Motor neuron (in vitro differentiated cells): ENCODE measurements around the gene KCTD10. TPM values are rescaled to one million over a fixed set of nuclear protein-coding genes. Genes with fewer than 3 reads are reported as not detected.
A peak's percentile ranks its signal among the peaks of the same experiment; 100 is the strongest.

Experiments used
- ATAC-seq, 8 experiments: fragments of 200-7000 bp; cut with Tn5 transposase; replicated peaks in 6 of 8; 2 replicates each; pipeline ENCODE4 v1.8.0; 2021; ENCODE audit warnings: mild to moderate bottlenecking in 8 of 8, moderate library complexity in 8 of 8
- H3K27ac ChIP-seq, 2 donors: fragments of 250-450 bp; sonication (Bioruptor Pico); 2 replicates each; pipeline ENCODE4 v1.9.0; 2021; ENCODE audit warnings: antibody characterized with exemption in 2 of 2, mild to moderate bottlenecking in 2 of 2, moderate library complexity in 1 of 2
- H3K4me1 ChIP-seq, 2 donors: fragments of 250-450 bp; sonication (Bioruptor Pico); replicated peaks in 1 of 2; 2 replicates each; pipeline ENCODE4 v1.6.1; 2021; ENCODE audit warnings: antibody characterized with exemption in 2 of 2, mild to moderate bottlenecking in 2 of 2, moderate library complexity in 1 of 2
- H3K4me3 ChIP-seq, 5 donors: fragments of 250-450 bp; sonication (Bioruptor Pico); 2 replicates each; pipeline ENCODE4 v1.9.0; 2021; ENCODE audit warnings: antibody characterized with exemption in 5 of 5, mild to moderate bottlenecking in 5 of 5, moderate library complexity in 4 of 5
- WGBS, 10 experiments: fragments of 450-650 bp; shearing (Covaris generic); methylation state at CpG; one replicate each; pipeline ENCODE4 v1.0.0; 2022; 5-methylcytosine and 5-hydroxymethylcytosine counted together
- in situ Hi-C, 9 experiments: fragments of 400-800 bp; cut with MboI; loops; one replicate each; pipeline ENCODE4 v1.15.0; 2021; ENCODE audit warnings: low sequenced_read_pairs in 9 of 9, low pct_unique_long_range_greater_than_20kb in 2 of 9; ENCODE audit not compliant: unreplicated experiment in 9 of 9
- total RNA-seq, 8 experiments: library from RNA; unstranded; fragments of 300-600 nt; gene quantifications; 2 replicates each; pipeline versions ENCODE4 v1.2.3 to v1.2.4, GENCODE V29; 2022

KCTD10 gene
- total RNA-seq, 8 experiments from 2014 or later: 21.9 to 53.6 (median 40.2) TPM

GRCh38 chr12:109462868-109463692 lies 14.0 kb downstream of the KCTD10 start:
- WGBS, 10 experiments: 0 to 20% (median 7%) methylated on average over 2 to 10 of the region's 14 CpGs; no CpG with 5 or more reads in 3 of the 10 experiments
- peak overlapping the region in 1 of 2 donors; percentile 44 for H3K27ac ChIP-seq
- peak; percentile 50 to 76 (median 66) for ATAC-seq
- no peak overlapping the region for H3K4me3 ChIP-seq
- in situ Hi-C loops: no loop called here
- peaks cover 46 to 51% of the 10 kb centered on the region in 2 donors for H3K4me1 ChIP-seq

- H3K27ac ChIP-seq: peak overlapping the region in 1 of 2 donors; percentile 44
- H3K4me1 ChIP-seq: peaks cover 54 to 59% of the 10 kb centered on the region in 2 donors
Observed at GRCh38 chr12:109461846-109462756, 15.0 kb downstream of the KCTD10 start.

GRCh38 chr12:109461049-109461845 lies 15.9 kb downstream of the KCTD10 start:
- Histone ChIP-seq H3K27ac (no peak overlapping the region), H3K4me1 (peaks cover 54 to 59% of the 10 kb centered on the region in 2 donors), H3K4me3 (no peak overlapping the region)
- peak in 1 of 8 experiments; percentile 4 for ATAC-seq
- in situ Hi-C loops: no loop called here
- WGBS, 10 experiments: 29 to 96% (median 54%) methylated on average over 1 to 4 of the region's 8 CpGs; no CpG with 5 or more reads in 3 of the 10 experiments

More at GRCh38 chr12:109461846-109462756, 15.0 kb downstream of the KCTD10 start:
- peak; percentile 39 to 90 (median 68) for ATAC-seq
- WGBS, 10 experiments: 0 to 74% (median 44%) methylated on average over 1 to 7 of the region's 13 CpGs; no CpG with 5 or more reads in 1 of the 10 experiments
- no peak overlapping the region for H3K4me3 ChIP-seq
- in situ Hi-C loops: no loop called here

DNA sequence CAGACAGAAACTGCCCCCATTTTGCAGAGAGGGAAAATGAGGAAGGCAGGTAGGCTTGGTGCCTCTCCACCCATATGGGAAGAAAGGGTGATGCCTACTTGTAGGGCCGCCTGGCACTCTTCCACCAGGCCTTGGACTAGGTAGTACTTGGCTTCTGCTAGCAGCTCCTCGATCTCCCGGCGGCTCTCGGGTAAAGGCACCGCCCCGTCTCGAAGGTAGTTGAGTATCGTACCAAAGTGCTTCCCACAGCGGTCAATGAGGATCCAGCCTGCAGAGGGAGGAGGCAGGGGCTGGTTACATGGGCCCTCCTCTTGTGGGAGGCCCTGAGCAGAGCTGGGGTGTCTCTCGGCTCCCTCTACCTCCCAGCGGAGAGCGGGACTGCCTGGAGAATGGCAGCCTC lies 16.6 kb downstream of the KCTD10 start:
- 92 to 100% methylated on average over 1 to 7 of the region's 13 CpGs; no CpG with 5 or more reads in 8 of the 10 experiments for WGBS, 10 experiments
- Histone ChIP-seq H3K4me1 (peaks cover 54 to 59% of the 10 kb centered on the region in 2 donors), H3K27ac (no peak overlapping the region), H3K4me3 (no peak overlapping the region)
- in situ Hi-C loops: no loop called here
- ATAC-seq: no peak

GRCh38 chr12:109459247-109459646 lies 17.9 kb downstream of the KCTD10 start:
- in situ Hi-C loops: no loop called here
- Histone ChIP-seq H3K4me3 (no peak overlapping the region), H3K27ac (peak overlapping the region in 1 of 2 donors; percentile 46)

GRCh38 chr12:109458771-109459208 lies 18.3 kb downstream of the KCTD10 start:
- Histone ChIP-seq H3K4me1 (peaks cover 46 to 51% of the 10 kb centered on the region in 2 donors), H3K27ac (peak overlapping the region; percentile 23 to 61), H3K4me3 (no peak overlapping the region)
- 16 to 81% (median 28%) methylated on average over 4 to 6 of the region's 6 CpGs; no CpG with 5 or more reads in 1 of the 10 experiments for WGBS, 10 experiments
- in situ Hi-C loops: no loop called here
- peak in 5 of 8 experiments; percentile 40 to 57 (median 46) for ATAC-seq

More at GRCh38 chr12:109459247-109459646, 17.9 kb downstream of the KCTD10 start:
- WGBS, 10 experiments: 0 to 89% (median 50%) methylated on average over 3 to 6 of the region's 6 CpGs
- H3K4me1 ChIP-seq: peaks cover 50 to 56% of the 10 kb centered on the region in 2 donors
- ATAC-seq: no peak

DNA sequence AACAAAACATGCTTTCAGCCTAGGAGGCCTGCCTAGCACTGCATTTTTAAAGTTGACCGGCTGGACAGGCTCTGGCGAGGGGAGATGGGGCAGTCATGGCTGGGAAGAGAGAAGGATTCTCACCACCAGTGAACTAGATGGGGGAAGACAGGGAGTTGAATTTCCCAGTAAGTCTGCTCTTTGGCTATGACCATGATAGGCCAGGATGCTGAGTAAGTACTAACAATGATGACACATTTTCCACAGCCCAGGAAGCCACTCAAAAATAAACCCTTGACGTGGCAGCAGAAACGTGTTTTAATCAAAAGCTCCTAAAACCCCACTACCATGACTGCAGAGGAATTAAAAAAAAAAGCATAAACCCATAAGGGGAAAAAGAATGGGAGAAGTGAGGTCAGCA lies 19.0 kb downstream of the KCTD10 start:
- no peak overlapping the region for H3K4me3 ChIP-seq
- H3K27ac ChIP-seq: peak overlapping the region in 1 of 2 donors; percentile 61
- in situ Hi-C loops: no loop called here
- ATAC-seq: no peak
- H3K4me1 ChIP-seq: peaks cover 38 to 44% of the 10 kb centered on the region in 2 donors
- WGBS, 10 experiments: 0 to 80% (median 25%) methylated on average over 1 to 4 of the region's 4 CpGs; no CpG with 5 or more reads in 1 of the 10 experiments

DNA sequence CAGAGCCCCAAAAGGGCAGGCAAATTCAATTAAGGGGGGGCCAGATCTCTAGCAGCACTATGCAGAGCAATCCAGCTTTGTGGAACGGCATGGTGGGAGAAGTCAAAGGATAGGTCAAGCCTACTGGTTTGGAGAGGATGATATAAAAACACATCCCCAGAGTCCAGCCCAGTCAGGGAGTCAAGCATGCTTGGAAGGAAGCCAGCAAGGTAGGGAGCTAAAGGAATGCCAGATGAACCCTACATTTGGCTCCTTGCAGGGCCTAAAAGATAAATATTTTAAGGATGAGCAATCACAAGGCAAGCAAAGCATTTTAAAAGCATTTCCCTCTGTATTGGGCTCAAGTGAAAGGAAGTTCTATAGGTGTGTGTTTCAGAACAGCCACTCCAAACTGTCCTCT lies 21.4 kb downstream of the KCTD10 start:
- no peak overlapping the region for H3K27ac ChIP-seq
- 80 to 100% (median 100%) methylated on average over 1 of the region's 1 CpG; no CpG with 5 or more reads in 4 of the 10 experiments for WGBS, 10 experiments

GRCh38 chr12:109452489-109452888 lies 24.6 kb downstream of the KCTD10 start:
- Histone ChIP-seq H3K4me3 (no peak overlapping the region), H3K27ac (no peak overlapping the region), H3K4me1 (peaks cover 2% of the 10 kb centered on the region in 2 donors)
- in situ Hi-C loops: no loop called here
- whole genome bisulfite sequencing, 10 experiments: 60 to 100% (median 83%) methylated on average over 1 to 2 of the region's 2 CpGs; no CpG with 5 or more reads in 5 of the 10 experiments
- no peak for ATAC-seq

More for the DNA sequence above, 21.4 kb downstream of the KCTD10 start:
- H3K4me3 ChIP-seq: no peak overlapping the region
- H3K4me1 ChIP-seq: peaks cover 24% of the 10 kb centered on the region in 2 donors
- in situ Hi-C loops: no loop called here
- ATAC-seq: no peak

GRCh38 chr12:109451400-109451799 lies 25.7 kb downstream of the KCTD10 start:
- Histone ChIP-seq H3K4me1 (no peaks in the 10 kb centered on the region), H3K27ac (no peak overlapping the region), H3K4me3 (no peak overlapping the region)
- peak in 2 of 8 experiments; percentile 8 to 10 for ATAC-seq
- WGBS, 10 experiments: 80 to 100% (median 94%) methylated on average over 1 to 9 of the region's 23 CpGs; no CpG with 5 or more reads in 4 of the 10 experiments
- in situ Hi-C loops: no loop called here

GRCh38 chr12:109450980-109451379 lies 26.1 kb downstream of the KCTD10 start:
- 17 to 88% (median 80%) methylated on average over 1 of the region's 4 CpGs; no CpG with 5 or more reads in 7 of the 10 experiments for WGBS, 10 experiments
- H3K4me3 ChIP-seq: no peak overlapping the region
- in situ Hi-C loops: no loop called here
- no peak overlapping the region for H3K27ac ChIP-seq
- peak in 3 of 8 experiments; percentile 32 to 63 (median 47) for ATAC-seq
- no peaks in the 10 kb centered on the region for H3K4me1 ChIP-seq
